ENCODE measurements around the gene ING4. TPM values are rescaled to one million over a fixed set of nuclear protein-coding genes. Genes with fewer than 3 reads are reported as not detected.

Gene ING4
- total and polyA plus RNA-seq, 2 of the 4 experiments (the other 2 are of a cell fraction) = 22.0 to 47.5 TPM

GRCh38 chr12:6602526-6602925 is 60.4 kb downstream of the ING4 start:
- Histone ChIP-seq H2AFZ (replicated peaks; ENCODE audit: low read length, poor library complexity) (no peak overlapping the region), H4K5ac (ENCODE audit: low read depth, low read length) (no peak overlapping the region), H3K56ac (ENCODE audit: extremely low read depth, insufficient read depth, low read length) (no peak overlapping the region), H3K79me1 (ENCODE audit: low read depth in 1 of 2, low read length in 2 of 2) (peaks cover 49 to 81% of the 10 kb centered on the region in 2 experiments), H3K9me3 (ENCODE audit: control insufficient read depth, insufficient read depth, low read length) (no peaks in the 10 kb centered on the region), H4K20me1 (ENCODE audit: insufficient read depth, low read length) (peaks cover 50% of the 10 kb centered on the region), H3K9me1 (ENCODE audit: insufficient read depth, low read length) (peaks cover 20% of the 10 kb centered on the region), H3K18ac (ENCODE audit: low read depth, low read length) (no peak overlapping the region), H3K4me1 (ENCODE audit: control insufficient read depth, insufficient read depth, low read length) (peaks cover 11% of the 10 kb centered on the region), H2AK9ac (replicated peaks; ENCODE audit: low read depth, low read length, poor library complexity) (no peak overlapping the region), H3K23ac (ENCODE audit: low read depth, low read length) (peak overlapping the region; percentile 68; the same call in 1 of the 2 replicates), H3K9ac (ENCODE audit: low read depth, low read length) (no peak overlapping the region), H3K14ac (replicated peaks; ENCODE audit: low read depth, low read length) (0 out of 2 replicates have a peak overlapping the region, but pooled peaks have one; percentile 23), H2BK5ac (ENCODE audit: low read depth, low read length, poor library complexity, severe bottlenecking) (no peak overlapping the region), H3K4me2 (ENCODE audit: low read depth, low read length) (no peak overlapping the region), H3K4me3 (ENCODE audit: insufficient read depth, low read depth, low read length) (no peak overlapping the region), H2BK120ac (ENCODE audit: low read depth, low read length) (no peak overlapping the region), H4K8ac (ENCODE audit: low read depth in 2 of 2, low read length in 2 of 2) (0 out of 4 replicates have a peak overlapping the region, but pooled peaks of 1 of the 2 experiments have one; percentile 43), H2BK20ac (ENCODE audit: low read depth, low read length) (no peak overlapping the region), H3K36me3 (ENCODE audit: control insufficient read depth, insufficient read depth, low read length) (peaks cover 52% of the 10 kb centered on the region), H3K27me3 (ENCODE audit: control insufficient read depth, insufficient read depth, low read length) (no peaks in the 10 kb centered on the region), H3K27ac (ENCODE audit: insufficient read depth, low read length) (no peak overlapping the region), H4K91ac (ENCODE audit: insufficient read depth, low read depth, low read length) (no peak overlapping the region), H2AK5ac (ENCODE audit: low read depth, low read length) (no peak overlapping the region), H2BK15ac (ENCODE audit: low read depth, low read length) (no peak overlapping the region), H3K4ac (ENCODE audit: low read depth, low read length) (no peak overlapping the region)
- WGBS, 2 experiments (ENCODE audit: extremely low coverage in 2 of 2, insufficient read length in 1 of 2) = 40% methylated on average over 1 of the region's 3 CpGs; no CpG with 5 or more reads in 1 of the 2 experiments
- BruUV-seq (replicated peaks) = no TSS peak
- in situ Hi-C loops (cut with MboI; ENCODE audit: low sequenced_read_pairs) = no loop called here
- DNase-seq (no peak), ATAC-seq (ENCODE audit: low read depth) (no peak)
- dilution Hi-C loops (cut with HindIII; ENCODE audit: low sequenced_read_pairs, unreplicated experiment) = no loop called here
- ChIA-PET CTCF (interaction anchor here (0.6 kb wide), 1 partner anchor 68 kb away, joined by 5 read pairs; the partner anchor contains the start of gene GAPDH), POLR2A (ENCODE audit: unreplicated experiment) (no interaction called here)
- TF ChIP-seq FOS (IDR thresholded peaks at IDR 0.05; ENCODE audit: low read depth, low read length) (no peak), ELK1 (IDR thresholded peaks at IDR 0.05; ENCODE audit: borderline replicate concordance, low read depth, low read length) (no peak), CEBPB (IDR thresholded peaks at IDR 0.05; ENCODE audit: low read depth, low read length) (no peak), RCOR1 (IDR thresholded peaks at IDR 0.05; ENCODE audit: insufficient replicate concordance, low read length) (no peak), NFE2L2 (IDR thresholded peaks at IDR 0.05; ENCODE audit: low read depth, low read length) (no peak), MAZ (IDR thresholded peaks at IDR 0.05; ENCODE audit: borderline replicate concordance, low read depth, low read length) (no peak), USF2 (IDR thresholded peaks at IDR 0.05; ENCODE audit: low read depth, low read length) (no peak), POLR2A (IDR thresholded peaks at IDR 0.05; ENCODE audit: low read depth, low read length) (no peak), SMC3 (IDR thresholded peaks at IDR 0.05; ENCODE audit: low read depth, low read length) (no peak), RFX5 (IDR thresholded peaks at IDR 0.05; ENCODE audit: low read depth, low read length) (no peak), CHD1 (IDR thresholded peaks at IDR 0.05; ENCODE audit: low read depth, low read length) (no peak), BHLHE40 (IDR thresholded peaks at IDR 0.05; ENCODE audit: low read depth, low read length) (no peak), CTCF (conservative IDR thresholded peaks at IDR 0.05; ENCODE audit: low read depth, low read length) (no peak), RAD21 (IDR thresholded peaks at IDR 0.05; ENCODE audit: low read length) (no peak), MAFK (IDR thresholded peaks at IDR 0.05; ENCODE audit: low read depth, low read length) (no peak), MXI1 (IDR thresholded peaks at IDR 0.05; ENCODE audit: borderline replicate concordance, low read depth, low read length) (no peak)
- intact Hi-C loops (cut with micrococcal nuclease) = no loop called here
